ENCODE data around the gene NFE2L1.
"Not testable (repeated sequence)": the region's sequence is repeated elsewhere in the genome, so short reads cannot be mapped to it uniquely, and the experiment has no call there.

NFE2L1 gene

DNA sequence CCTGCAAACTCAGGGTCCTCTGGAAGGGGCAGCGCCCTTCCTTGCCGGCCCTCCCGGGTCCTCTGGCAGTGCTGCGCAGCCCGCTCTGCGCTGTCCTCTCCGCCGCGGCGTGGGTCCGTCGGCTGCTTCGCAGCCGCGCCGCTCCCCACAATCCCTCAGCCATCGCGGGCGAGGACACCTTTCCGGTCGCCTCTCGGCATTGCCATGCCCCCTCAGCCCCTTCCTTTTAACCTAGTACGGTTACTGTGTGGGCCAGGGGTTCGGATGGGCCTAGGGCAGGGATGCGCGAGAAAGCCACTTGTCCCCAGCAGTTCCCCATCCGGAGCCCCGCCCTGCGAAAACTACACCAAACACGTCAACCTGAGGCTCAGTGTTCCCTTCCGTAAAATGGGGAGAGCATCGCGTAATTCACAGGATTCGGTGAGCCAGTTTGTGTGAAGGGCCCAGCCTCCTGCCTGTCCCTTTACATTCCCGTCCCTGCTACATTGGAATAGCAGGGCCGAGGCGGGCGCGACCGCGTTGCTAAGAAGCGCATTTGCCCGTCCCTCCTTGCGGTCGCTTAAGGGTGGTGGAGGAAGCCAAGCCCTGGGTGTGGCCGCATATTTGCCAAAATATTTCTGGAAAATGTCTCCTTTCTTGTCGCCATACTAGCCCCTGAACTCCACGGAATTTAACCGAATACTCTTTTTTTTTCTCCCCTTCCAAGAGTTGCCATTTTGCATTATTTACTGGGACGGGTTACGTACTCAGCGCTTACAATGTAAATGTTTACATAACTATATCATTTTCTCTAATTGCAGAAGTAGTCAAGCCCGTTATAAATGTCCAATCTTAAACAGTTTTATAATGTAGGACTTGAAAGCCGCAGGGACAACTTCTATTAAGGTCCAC lies 23.8 kb upstream of the NFE2L1 start:
- no peak for DNase-seq

DNA sequence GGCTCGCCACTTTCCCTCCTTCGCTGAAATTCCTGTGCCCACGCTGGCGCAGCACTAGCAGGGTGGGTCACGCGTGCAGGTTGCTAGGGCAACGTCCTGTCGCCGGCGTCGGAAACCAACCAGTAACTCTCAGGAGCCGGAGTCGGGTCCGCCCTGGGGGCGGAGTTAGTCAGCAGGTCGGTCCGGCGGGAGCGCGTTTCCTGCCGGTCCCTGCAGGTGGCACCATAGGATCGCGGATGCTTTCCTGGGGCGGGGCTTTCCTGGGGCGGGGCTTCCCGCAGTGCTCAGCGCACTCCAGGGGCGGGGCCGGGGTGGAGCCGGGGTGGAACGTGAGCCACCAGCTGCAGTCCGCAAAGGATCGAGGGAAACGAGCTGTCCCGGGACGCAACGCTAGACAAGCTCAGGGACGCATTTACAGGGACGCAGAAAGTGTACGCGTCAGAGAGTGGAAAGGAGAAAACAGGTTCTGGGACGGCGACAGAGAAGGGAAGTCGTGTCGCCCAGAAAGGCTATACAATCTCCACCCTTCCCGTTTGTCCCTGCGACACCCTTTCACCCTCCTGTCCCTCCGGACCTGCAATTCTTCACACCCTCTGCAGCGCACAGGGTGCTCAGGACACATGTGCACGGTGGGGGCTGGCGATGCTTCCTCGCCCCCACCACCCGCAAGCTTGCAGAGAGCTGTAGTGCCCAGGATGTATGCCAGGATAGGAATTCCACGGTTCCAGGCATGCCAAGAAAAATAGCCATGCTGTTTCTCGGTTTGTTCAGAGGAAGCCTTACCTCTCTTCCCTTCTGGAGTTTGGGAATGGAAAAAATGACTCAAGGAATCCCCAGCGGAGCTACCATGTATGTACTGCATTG lies 22.9 kb upstream of the NFE2L1 start:
- peak; percentile 92 to 97 for DNase-seq

DNA sequence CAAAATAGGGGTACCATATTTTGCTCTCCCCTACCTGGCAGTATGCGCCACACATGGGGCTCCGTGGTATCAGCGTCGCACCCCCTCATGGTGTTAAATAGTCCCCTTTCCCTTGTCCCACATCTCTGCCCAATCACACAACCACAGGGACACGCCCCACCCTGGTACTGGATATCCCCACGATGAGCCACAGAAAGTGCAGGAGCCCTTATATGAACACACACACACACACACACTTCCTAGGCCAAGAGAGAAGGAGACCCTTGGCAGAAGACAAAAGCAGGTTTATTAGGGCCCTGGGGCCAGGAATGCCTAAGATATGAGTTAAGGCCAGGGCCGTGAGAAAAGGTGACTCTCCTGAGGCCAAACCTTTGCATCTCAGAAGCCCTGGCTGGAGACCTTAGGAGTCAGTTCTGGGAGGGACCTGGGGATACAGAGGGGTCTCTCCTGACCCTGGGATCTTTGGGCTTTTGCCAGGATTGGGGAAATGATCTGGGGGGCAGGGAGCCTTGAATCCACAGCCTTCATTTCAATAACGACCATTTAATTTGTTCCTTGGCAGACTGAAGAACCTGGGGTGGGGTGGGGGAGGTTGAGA lies 22.2 kb upstream of the NFE2L1 start:
- DNase-seq, result no peak

DNA sequence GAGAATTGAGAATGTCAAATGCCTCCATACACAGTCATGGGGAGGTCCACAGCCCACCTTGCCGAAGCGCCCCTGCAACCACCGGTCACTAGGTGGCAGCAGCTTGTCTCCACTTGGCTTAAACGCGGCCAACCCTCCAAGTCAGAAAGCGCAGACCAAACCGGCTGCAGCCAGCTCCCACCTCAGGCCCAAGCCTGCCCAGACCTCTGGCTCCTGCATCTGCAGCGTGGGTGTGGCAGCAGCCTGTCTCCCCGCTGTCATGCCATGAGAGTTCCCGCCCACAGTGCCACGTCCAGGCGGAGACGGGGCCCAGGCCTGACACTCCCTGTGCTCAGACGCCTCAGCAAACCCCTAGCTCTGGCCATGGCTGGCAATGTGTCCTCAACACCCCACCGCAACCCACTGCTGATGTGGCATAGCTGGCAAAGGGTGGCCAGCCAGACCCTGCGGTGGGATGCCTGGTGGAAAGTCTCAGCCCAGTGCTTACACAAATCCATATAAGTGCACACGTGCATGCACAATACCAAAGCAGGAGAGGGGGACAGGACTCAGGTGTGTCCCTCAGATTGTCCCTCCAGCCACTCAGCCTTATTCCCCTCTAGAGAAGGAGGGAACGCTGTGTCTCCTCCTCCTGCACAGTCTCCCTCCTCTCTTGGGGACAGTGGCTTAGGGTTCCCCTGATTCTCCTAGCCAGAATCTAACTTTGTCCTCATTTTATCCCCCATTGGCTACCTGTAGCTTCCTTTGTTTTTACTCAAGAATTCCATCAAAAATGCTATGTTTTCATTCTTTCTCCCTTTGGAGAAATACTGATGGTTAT lies 21.4 kb upstream of the NFE2L1 start:
- DNase-seq, result peak in 1 of 2 experiments; percentile 71

DNA sequence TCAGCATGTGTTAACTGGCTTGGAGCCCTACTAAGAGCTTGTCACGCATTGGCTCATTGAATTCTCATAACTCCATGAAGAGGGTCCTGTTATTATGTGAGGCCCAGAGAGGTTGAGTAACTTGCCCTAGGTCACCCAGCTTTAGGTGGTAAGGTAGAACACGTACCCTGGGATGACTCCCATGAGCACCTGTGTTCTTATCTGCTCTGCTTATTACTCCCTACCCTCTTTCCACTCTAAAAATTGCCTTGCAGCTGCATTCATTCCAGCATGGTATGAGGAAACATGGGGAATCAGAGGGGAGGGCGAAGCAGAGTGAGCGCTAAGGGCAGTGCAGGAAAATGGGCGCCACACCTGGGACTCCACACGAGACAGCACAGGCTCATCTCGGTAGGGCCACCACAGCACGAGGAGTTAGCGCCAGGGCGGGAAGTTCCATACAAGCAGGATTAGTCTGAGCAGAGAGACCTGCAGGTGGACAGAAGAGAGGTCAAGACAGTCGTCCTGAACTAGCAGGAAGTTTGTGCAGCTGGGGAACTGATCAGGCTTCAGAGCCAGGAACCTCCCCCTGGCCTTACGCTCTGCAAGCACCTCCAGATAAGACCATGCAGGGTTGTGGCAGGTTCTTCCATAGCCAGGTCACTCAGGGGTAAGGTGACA lies 20.7 kb upstream of the NFE2L1 start:
- DNase-seq, result no peak

DNA sequence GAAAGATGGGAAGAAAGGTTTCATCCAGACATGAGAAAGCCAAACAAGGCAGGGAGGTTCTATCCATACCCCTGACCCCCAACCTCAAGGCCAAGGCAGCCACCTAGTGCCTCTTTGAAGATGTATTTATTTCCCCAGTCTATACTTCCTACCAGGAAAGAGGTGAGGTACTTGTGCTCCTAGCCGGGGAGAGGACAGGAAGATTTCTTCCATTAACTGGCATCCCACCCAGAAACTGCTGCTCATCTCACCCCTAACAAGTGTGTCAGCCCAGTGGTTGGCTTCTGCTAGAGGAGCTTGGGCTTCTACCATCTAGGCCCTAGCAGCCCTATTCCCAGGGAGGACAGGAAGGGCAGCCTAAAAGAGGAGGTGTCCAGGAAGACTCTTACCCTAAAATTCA lies 19.4 kb upstream of the NFE2L1 start:
- DNase-seq, result no peak

DNA sequence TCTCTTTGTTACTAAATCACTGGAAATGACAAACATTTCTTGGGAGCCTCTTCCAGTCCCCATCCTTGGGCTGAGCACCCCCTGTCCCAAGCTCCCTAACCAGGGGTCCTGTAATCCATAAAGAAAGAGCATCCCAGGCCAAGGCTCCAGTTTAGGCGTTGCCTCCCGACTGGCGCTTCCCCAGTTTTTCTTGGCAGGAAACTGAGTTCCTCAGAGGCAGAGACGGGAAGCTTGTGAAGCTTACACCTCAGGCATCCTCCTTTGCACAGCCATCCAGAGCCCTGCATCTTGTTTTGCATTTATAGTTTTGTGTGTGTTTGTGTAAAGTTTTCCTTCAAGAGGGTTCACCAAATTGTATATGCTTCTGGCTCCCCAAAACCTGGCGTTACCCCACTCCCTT lies 17.6 kb upstream of the NFE2L1 start:
- DNase-seq, result no peak

DNA sequence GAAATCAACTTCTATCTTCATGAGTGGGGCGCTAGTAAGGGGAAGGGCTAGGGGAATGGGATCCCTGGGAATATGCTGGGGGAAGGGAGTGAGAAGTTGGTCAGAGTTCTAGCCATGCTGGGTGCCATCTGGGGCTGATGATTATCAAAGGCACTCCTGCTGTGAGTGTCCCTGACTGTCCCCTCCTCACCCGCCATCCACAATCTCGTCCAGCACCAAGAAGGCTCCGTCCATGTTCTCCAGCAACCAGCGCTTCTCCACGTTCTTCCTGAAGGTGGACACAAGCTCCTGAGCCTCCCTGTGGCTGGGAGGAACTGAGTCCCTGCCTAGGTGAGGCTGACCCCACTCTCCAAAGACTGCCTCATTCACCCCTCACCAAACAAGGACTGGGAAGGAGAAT lies 16.2 kb upstream of the NFE2L1 start:
- no peak for DNase-seq

DNA sequence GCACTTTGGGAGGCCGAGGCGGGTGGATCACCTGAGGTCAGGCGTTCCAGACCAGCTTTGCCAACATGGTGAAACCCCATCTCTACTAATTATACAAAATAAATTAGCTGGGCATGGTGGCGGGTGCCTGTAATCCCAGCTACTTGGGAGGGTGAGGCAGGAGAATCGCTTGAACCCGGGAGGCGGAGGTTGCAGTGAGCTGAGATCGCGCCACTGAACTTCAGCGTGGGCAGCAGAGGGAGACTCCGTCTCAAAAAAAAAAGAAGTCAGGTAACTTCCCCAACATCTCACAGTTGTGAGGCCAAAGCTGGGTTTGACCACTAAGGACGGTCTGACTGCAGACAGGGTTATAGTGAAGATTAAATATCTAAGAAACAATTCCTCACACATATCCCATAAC lies 13.4 kb upstream of the NFE2L1 start:
- not testable (repeated sequence) for DNase-seq

DNA sequence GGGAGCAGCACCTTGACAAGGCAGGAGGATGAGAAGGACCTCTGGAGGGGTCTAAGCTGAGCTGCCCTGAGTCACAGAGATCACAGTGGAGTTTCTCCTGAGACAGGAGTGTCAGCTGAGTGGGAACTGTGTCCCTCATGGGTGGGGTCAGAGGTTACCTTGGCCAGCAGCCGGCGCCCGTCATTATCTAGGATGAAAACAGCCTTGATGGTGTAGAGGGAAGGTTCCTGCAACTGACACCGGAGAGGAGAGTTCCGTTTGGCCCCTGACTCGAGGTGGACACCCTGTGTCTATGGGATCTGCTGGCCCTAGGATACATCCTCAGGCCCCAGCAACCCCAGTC lies 11.5 kb upstream of the NFE2L1 start:
- no peak for DNase-seq

DNA sequence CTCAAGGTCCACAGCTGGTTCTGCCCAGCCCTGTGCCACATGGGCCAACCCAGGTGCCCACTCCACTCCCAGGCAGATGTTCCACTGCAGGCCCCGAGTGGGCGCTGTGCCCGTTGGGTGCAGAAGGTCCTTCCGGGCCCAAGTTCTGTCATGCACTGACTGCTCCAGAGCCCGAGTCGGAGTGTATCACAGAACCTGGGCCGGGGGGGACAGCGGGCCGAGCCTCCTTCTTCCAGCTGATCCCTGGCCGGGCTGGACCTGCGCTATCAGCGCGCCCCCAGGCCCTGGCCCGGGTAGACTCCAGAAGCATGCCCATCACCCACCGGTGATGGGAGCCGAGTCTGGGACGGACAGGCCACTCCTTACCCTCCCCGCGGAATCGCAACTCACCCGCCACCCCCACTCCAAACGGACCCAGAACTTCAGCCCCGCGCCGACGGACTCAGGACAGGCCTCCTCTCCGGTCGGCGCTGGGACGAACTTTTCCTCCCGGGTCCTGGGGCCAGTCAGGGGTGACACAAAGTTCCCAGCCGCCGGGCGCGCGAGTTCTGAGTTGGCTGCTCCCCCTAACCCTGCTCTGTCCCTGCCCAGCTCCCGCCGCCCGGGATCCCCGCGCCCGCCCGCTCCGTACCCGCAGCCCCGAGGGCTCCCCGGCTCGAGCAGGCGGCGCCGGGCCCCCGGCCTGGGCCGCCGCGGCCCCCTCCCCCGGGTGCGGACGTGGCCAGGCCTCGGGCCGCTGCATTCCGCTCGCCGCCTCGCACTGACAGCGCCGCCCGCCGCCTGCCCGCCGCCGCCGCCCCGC lies 10.9 kb upstream of the NFE2L1 start, which contains the start of gene COPZ2:
Gene COPZ2 (minus strand): TSS at position 762 of the 802 bp plus-strand sequence. CDS start 20 bp downstream, at position 742.
- DNase-seq, result no peak

DNA sequence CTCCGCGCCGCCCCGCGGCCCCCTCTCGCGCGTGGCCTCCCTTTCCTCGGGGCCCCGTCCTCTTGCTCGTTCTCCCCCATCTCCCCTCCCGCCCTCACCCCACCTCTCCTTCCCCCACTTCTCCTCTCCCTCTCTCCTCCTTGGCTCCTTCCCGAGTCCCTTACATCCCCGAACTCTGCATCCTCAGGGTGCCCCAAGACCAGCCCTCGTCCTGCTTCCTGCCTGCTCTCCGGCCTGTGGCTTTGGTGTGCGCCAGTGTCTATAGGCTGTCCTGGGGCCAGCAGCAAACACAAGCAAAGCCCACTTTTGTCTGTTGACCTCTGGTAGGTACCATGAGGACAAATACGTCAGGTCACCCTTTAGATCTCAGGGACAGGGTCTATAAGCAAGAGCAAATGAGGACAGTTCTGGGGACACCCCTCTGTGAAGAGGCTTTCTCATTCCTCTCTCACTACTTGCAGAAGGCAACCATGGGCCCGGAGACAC lies 10.3 kb upstream of the NFE2L1 start:
- DNase-seq, result no peak

DNA sequence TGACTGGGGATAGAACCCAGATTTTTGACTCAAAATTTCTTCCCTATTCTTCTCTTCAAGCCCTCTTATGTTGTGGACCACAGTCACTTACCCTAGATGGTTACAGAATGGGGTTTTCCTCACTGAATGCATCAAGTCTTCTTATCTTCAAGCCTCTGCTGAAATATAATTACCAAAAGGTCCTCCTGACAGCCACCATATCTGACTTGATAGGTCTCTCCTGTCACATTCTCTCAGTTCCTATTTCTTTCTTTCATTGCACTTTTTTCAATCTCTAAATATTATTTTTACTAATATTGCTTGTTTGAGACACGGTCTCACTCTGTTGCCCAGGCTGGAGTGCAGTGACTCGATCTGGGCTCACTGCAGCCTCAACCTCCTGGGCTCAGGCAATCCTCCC lies 9.5 kb upstream of the NFE2L1 start:
- DNase-seq, result no peak

DNA sequence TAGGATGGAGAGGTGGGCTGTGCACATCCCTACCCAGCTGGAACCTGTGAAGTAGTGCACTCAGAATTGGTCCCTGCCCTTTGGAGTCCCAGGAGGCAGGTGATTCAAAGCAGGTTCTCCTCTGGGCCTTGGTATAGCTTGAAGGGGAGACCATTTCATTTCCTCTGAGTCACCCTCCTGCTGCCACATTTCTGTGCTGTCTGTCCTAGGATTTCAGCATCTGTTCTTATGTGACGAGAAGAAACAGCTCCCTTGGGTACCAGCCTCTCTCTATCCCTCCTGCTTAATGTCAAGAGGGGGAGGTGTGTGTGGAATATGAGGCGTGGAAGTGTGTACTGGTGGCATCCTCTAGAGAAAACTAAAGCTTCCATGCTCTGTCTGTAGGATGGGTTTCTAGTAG lies 5.0 kb upstream of the NFE2L1 start:
- DNase-seq, result no peak

DNA sequence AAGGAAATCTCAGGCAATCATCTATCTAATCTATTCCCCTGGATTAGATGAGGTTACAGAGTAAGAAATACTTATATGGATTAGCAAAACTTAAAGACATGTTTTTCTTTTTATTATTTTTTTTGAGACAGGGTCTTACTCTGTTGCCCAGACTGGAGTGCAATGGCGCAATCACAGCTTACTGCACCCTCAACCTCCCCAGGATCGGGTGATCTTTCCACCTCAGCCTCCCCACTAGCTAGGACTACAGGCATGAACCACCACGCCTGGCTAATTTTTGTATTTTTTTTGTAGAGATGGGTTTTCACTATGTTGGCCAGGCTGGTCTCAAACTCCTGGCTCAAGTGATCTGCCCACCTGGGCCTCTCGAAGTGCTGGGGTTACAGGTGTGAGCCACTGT lies 3.3 kb upstream of the NFE2L1 start:
- DNase-seq, result no peak

DNA sequence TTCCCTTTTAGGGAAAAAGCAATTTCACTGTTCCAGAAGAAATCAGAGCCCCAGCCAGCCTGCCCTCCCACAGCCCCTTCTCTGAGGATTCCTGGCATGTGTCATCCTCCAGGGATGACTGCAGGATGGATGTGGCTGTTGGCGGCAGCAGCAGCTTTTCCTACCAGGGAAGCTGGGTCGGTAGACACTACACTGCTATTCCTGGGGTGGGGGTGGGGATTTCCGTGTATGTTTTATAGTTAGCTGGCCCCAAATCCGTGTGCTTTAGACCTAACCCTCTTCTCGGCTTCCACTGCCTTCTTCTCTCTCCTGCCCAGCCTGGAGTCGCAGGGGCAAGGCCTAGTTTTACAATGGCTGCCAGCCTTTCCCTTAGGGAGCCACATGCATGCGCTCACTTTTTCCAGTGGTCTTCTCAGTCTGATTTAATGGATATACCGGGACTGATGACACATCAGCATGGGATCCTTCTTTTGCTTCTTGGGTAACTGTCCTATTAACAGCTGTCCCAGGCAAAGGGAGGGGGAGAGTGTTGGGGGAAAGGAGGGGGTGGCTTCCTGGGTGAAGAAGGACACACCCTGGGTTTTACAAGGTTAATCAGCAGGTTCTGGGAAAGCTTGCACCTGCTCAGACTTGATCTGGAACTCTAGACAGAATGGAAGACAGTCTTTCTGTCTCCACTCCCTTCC lies 2.7 kb upstream of the NFE2L1 start:
- no peak for DNase-seq

DNA sequence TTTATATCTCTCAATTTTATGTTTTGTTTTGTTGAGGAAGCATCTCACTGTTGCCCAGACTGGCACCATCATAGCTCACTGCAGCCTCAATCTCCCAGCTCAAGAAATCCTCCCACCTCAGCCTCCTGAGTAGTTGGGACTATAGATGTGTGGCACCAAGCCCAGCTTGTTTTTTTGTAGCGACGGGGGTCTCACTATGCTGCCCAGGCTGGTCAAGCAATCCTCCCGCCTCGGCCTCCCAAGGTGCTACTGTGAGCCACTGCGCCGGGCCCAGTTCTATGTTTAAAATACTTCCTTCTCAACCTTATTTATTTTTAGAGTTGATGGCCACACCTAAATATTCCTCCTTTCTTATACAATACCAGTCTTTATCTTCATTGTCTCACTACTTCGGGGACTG lies 1.9 kb upstream of the NFE2L1 start:
- no peak for DNase-seq

DNA sequence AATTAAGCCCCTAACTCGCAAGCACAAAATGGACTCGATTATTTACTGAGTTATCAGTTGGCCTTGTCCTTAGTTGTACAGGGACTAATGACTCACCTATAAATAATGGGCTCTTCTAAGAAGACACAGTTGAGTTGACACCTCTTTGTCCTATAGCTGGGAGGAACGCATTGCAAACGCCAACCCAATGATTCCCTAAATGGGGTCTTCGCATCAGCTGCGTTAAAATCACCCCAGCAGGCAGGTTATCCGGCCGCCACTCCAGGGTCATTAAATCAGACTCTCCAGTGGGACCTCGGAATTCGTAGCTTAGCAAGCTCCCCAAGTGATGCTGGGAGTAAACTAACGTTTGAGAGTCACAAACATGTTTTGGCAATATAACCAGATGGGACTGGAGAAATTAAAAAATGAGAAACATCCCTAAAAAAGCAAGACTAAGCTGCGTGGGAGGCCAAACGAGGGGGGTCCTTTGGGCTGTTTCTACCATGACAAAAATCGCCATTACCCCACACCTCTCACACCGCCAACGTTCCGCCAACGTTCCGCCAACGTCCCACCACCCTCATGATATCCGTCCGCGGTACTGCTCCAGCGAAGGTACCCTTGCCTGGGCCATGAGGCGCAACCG lies 932 bp upstream of the NFE2L1 start:
- no peak for DNase-seq

DNA sequence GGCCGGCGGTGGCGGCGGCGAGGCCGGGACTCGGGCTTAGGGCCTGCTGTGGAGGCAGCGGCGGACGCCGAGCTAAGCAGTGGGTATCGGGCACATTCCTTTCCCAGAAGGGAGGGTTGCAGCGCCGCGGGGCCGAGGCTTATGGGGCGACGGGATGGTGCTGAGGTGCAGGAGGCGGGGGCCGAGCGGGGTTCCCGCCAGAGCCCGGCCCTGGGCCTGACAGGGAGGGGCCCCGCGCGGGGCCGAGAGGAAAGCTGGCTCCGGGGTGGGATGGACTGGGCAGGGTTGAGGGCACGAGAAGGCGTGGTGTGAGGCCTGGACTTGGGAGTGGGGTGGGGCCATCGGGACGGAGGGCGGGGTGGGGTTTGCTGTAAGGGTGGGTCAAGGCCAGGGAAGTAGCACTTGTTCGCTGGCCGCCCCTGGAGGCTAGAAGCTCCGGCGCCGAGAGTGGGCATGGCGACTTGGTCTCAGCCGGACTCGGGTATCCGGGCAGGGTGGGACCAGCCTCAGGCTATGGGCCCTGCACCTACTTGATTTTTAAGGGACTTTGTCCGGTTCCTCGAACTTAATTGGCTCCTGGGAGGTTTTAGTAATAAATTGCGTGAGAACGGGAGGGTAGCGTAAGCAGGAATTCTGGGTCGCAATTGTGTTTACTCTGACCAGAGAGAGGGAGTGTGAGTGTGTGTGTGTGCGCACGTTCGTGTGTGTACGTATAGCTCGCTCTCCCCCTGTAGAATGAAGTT lies 396 bp downstream of the NFE2L1 start:
- peak; percentile 84 to 94 for DNase-seq

Measured in SW 1271 (cell line).